BE2C (cell line): ENCODE measurements around the gene PRSS48.
"Not testable (repeated sequence)": the region's sequence is repeated elsewhere in the genome, so short reads cannot be mapped to it uniquely, and the experiment has no call there.

Source experiments
- DNase-seq: peaks from one replicate; pipeline ENCODE4 v3.0.0-alpha.2; 2020
- H3K27me3 ChIP-seq: fragments of 250-450 bp; sonication (Bioruptor Pico); 2 replicates; pipeline ENCODE4 v1.5.1; 2020; ENCODE audit warnings: mild to moderate bottlenecking
- H3K36me3 ChIP-seq: fragments of 250-450 bp; sonication (Bioruptor Pico); 2 replicates; pipeline ENCODE4 v1.5.1; 2020; ENCODE audit warnings: mild to moderate bottlenecking
- H3K4me1 ChIP-seq: fragments of 250-450 bp; sonication (Bioruptor Pico); 2 replicates; pipeline ENCODE4 v1.5.1; 2020
- H3K4me3 ChIP-seq: 2 replicates; pipeline ENCODE4 v1.5.1; 2011; ENCODE audit warnings: low read depth, low read length
- H3K9me3 ChIP-seq: fragments of 250-450 bp; sonication (Bioruptor Pico); 2 replicates; pipeline ENCODE4 v1.5.1; 2020
- TF ChIP-seq, protein P1 (sequence below): IDR thresholded peaks from 2 replicates; pipeline ENCODE4 v1.5.1; 2012; ENCODE audit warnings: mild to moderate bottlenecking, low read depth, low read length

The PRSS48 gene

DNA sequence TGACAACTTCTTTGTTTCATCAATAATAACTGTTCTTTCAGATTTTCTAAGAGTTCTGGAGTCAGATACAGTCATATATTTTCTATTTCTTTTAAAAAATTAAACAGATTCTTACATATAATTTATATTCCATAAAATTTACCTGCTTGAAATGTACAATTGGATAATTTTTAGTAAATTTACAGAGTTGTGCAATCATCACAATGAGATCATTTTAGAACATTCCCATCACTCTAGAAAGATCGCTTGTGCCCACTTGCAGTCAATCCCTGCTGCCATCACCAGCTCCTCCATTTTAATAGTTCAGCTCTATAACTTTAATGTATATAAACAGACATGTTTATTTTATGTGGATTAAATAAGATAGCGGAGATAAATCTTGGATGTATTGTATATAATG, 29.6 kb upstream of the PRSS48 start:
- Histone ChIP-seq H3K9me3 (no peaks in the 10 kb centered on the region), H3K27me3 (no peaks in the 10 kb centered on the region), H3K4me3 (no peak overlapping the region), H3K4me1 (no peaks in the 10 kb centered on the region), H3K36me3 (no peaks in the 10 kb centered on the region)
- TF ChIP-seq, protein P1, sequence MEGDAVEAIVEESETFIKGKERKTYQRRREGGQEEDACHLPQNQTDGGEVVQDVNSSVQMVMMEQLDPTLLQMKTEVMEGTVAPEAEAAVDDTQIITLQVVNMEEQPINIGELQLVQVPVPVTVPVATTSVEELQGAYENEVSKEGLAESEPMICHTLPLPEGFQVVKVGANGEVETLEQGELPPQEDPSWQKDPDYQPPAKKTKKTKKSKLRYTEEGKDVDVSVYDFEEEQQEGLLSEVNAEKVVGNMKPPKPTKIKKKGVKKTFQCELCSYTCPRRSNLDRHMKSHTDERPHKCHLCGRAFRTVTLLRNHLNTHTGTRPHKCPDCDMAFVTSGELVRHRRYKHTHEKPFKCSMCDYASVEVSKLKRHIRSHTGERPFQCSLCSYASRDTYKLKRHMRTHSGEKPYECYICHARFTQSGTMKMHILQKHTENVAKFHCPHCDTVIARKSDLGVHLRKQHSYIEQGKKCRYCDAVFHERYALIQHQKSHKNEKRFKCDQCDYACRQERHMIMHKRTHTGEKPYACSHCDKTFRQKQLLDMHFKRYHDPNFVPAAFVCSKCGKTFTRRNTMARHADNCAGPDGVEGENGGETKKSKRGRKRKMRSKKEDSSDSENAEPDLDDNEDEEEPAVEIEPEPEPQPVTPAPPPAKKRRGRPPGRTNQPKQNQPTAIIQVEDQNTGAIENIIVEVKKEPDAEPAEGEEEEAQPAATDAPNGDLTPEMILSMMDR, result no peak
- DNase-seq, result no peak

DNA sequence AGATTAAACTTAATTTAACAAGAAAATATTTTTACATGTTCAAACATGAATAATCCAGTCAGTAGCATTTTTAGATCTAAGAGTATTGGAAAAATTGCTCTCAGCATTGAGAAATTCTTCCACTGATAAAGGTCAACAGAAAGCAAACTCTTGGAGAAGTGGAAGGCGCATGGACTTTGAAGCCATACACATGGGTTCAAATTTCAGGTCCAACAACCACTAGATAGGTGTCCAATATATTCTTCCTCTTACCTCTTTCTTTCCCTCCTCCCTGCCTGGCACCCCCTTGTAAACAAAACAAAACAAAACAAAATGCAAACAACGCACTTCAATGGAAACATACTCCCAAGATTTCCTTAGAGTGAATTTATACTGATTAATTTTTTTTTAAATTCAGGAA, 28.4 kb upstream of the PRSS48 start:
- Histone ChIP-seq H3K27me3 (no peaks in the 10 kb centered on the region), H3K4me1 (no peaks in the 10 kb centered on the region), H3K4me3 (no peak overlapping the region), H3K9me3 (no peaks in the 10 kb centered on the region), H3K36me3 (no peaks in the 10 kb centered on the region)
- no peak for DNase-seq
- TF ChIP-seq, protein P1, result no peak

DNA sequence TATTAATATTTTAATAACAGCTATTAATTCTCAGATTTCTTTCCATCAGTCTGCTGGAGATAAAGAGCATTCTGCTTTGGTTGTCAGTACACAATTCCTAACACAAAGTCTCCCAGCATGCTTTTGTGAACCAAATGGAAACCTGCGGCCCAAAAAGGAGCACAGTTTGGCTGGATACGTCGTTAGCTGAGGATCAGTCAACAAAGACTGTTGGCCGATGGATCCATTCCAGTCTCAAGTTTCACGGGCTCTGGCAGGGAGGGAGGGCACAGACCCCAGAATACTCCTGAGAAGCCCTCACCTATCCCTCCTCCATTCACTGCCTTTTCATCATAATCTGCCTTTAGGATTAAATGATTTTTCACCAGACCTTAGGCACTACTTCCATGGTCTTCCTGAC, 26.3 kb upstream of the PRSS48 start:
- no peaks in the 10 kb centered on the region for H3K9me3 ChIP-seq
- H3K4me1 ChIP-seq, result no peaks in the 10 kb centered on the region
- no peak for DNase-seq
- H3K27me3 ChIP-seq, result no peaks in the 10 kb centered on the region
- no peak overlapping the region for H3K4me3 ChIP-seq
- TF ChIP-seq, protein P1, result no peak
- no peaks in the 10 kb centered on the region for H3K36me3 ChIP-seq

GRCh38 chr4:151251603-151252304, 25.2 kb upstream of the PRSS48 start:
- H3K9me3 ChIP-seq, result no peaks in the 10 kb centered on the region

DNA sequence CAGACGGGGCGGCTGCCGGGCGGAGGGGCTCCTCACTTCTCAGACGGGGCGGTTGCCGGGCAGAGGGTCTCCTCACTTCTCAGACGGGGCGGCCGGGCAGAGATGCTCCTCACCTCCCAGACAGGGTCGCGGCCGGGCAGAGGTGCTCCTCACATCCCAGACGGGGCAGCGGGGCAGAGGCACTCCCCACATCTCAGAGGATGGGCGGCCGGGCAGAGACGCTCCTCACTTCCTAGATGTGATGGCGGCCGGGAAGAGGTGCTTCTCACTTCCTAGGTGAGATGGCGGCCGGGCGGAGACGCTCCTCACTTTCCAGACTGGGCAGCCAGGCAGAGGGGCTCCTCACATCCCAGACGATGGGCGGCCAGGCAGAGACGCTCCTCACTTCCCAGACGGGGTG, 21.7 kb upstream of the PRSS48 start:
- DNase-seq, H3K4me3 ChIP-seq, H3K36me3 ChIP-seq, H3K27me3 ChIP-seq, H3K9me3 ChIP-seq, H3K4me1 ChIP-seq: not testable (repeated sequence)

More at GRCh38 chr4:151251603-151252304, 25.2 kb upstream of the PRSS48 start:
- no peaks in the 10 kb centered on the region for H3K4me1 ChIP-seq
- no peaks in the 10 kb centered on the region for H3K36me3 ChIP-seq
- TF ChIP-seq, protein P1, result no peak
- H3K27me3 ChIP-seq, result no peaks in the 10 kb centered on the region
- no peak overlapping the region for H3K4me3 ChIP-seq
- DNase-seq, result no peak

GRCh38 chr4:151255680-151256079, 21.3 kb upstream of the PRSS48 start:
- not testable (repeated sequence) for H3K9me3 ChIP-seq, H3K4me3 ChIP-seq, DNase-seq, H3K4me1 ChIP-seq, H3K36me3 ChIP-seq, H3K27me3 ChIP-seq

- H3K27me3 ChIP-seq, result no peaks in the 10 kb centered on the region
- H3K9me3 ChIP-seq, result no peaks in the 10 kb centered on the region
- H3K4me1 ChIP-seq, result no peaks in the 10 kb centered on the region
- TF ChIP-seq, protein P1, result no peak
- DNase-seq, result no peak
- H3K4me3 ChIP-seq, result no peak overlapping the region
- no peaks in the 10 kb centered on the region for H3K36me3 ChIP-seq
Measured at GRCh38 chr4:151256134-151256533, 20.8 kb upstream of the PRSS48 start.
